DOHH2 (cell line): ENCODE measurements around the gene AFF2.

ENCODE experiments used
- EZH2phosphoT487 ChIP-seq: fragments of 200-600 bp; sonication (generic); IDR thresholded peaks from 2 replicates; pipeline ENCODE4 v1.6.1; 2017; ENCODE audit warnings: borderline replicate concordance, mild to moderate bottlenecking, antibody characterized with exemption, low read length, moderate library complexity, mixed read lengths
- TF ChIP-seq, protein P1 (sequence below): fragments of 200-600 bp; sonication (generic); IDR thresholded peaks from one replicate; pipeline ENCODE4 v1.5.1; 2014; ENCODE audit warnings: antibody characterized with exemption, mild to moderate bottlenecking, low read depth, low read length; ENCODE audit not compliant: poor library complexity, severe bottlenecking

DNA sequence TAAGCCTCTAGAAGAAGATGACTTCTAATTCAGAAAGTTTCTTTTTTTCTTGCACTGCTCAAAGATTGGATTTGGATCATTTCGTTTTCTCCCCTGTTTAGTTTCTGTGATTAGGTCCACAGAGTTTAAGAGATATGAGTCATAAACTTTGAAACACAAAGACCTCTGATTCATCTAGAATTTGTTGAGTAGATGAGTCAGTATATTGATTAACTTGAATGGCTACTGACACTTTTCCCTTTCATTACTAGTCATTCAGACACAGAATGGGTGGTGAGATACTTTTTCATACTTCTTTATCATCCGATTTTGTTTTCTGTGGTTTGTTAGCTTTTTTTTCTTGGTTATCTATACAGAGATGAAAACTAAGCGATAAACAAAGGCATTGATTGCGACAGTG is 34.1 kb upstream of the AFF2 start:
- TF ChIP-seq, protein P1, sequence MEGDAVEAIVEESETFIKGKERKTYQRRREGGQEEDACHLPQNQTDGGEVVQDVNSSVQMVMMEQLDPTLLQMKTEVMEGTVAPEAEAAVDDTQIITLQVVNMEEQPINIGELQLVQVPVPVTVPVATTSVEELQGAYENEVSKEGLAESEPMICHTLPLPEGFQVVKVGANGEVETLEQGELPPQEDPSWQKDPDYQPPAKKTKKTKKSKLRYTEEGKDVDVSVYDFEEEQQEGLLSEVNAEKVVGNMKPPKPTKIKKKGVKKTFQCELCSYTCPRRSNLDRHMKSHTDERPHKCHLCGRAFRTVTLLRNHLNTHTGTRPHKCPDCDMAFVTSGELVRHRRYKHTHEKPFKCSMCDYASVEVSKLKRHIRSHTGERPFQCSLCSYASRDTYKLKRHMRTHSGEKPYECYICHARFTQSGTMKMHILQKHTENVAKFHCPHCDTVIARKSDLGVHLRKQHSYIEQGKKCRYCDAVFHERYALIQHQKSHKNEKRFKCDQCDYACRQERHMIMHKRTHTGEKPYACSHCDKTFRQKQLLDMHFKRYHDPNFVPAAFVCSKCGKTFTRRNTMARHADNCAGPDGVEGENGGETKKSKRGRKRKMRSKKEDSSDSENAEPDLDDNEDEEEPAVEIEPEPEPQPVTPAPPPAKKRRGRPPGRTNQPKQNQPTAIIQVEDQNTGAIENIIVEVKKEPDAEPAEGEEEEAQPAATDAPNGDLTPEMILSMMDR, result no peak
- TF ChIP-seq EZH2phosphoT487, result no peak
